Suprapubic skin (tissue), 4 donors: Measurements from ENCODE around the gene SENP5.

Experiments
- EP300 ChIP-seq: sonication (generic); formaldehyde crosslinking; IDR thresholded peaks from one replicate; pipeline ENCODE4 v1.6.1; 2017; ENCODE audit warnings: antibody characterized with exemption
- POLR2A ChIP-seq, 2 donors: fragments of 450-650 bp; IDR thresholded peaks; one replicate each; pipeline ENCODE4 v1.6.1; 2017; ENCODE audit warnings: antibody characterized with exemption in 2 of 2, mild to moderate bottlenecking in 2 of 2, moderate library complexity in 2 of 2
- POLR2AphosphoS5 ChIP-seq, 3 donors: sonication (generic); formaldehyde crosslinking; IDR thresholded peaks; one replicate each; pipeline ENCODE4 v1.6.1; 2017; ENCODE audit warnings: antibody characterized with exemption in 3 of 3
- TF ChIP-seq, protein P1 (sequence below), 2 donors: fragments of 200-600 bp in 1 of 2; fragments of 450-650 bp in 1 of 2; sonication (generic) in 1 of 2; IDR thresholded peaks; one replicate each; pipeline ENCODE4 v1.5.1; 2016 to 2019; ENCODE audit warnings: antibody characterized with exemption in 2 of 2, mild to moderate bottlenecking in 1 of 2, moderate library complexity in 1 of 2

GRCh38 chr3:196938576-196938975 lies 70.9 kb downstream of the SENP5 start:
- TF ChIP-seq POLR2AphosphoS5 (IDR thresholded peaks at IDR 0.05) (no peak), EP300 (no peak), POLR2A (IDR thresholded peaks at IDR 0.05) (no peak)
- TF ChIP-seq, protein P1, sequence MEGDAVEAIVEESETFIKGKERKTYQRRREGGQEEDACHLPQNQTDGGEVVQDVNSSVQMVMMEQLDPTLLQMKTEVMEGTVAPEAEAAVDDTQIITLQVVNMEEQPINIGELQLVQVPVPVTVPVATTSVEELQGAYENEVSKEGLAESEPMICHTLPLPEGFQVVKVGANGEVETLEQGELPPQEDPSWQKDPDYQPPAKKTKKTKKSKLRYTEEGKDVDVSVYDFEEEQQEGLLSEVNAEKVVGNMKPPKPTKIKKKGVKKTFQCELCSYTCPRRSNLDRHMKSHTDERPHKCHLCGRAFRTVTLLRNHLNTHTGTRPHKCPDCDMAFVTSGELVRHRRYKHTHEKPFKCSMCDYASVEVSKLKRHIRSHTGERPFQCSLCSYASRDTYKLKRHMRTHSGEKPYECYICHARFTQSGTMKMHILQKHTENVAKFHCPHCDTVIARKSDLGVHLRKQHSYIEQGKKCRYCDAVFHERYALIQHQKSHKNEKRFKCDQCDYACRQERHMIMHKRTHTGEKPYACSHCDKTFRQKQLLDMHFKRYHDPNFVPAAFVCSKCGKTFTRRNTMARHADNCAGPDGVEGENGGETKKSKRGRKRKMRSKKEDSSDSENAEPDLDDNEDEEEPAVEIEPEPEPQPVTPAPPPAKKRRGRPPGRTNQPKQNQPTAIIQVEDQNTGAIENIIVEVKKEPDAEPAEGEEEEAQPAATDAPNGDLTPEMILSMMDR (IDR thresholded peaks at IDR 0.05) = no peak
